Dermis blood vessel endothelial cell (primary cell): ENCODE measurements around the gene GPR183. TPM values are rescaled to one million over a fixed set of nuclear protein-coding genes. Genes with fewer than 3 reads are reported as not detected.
"Not testable (repeated sequence)": the region's sequence is repeated elsewhere in the genome, so short reads cannot be mapped to it uniquely, and the experiment has no call there.

Experiments
- DNase-seq: peaks from one replicate; pipeline ENCODE4 v3.0.0; 2010
- total RNA-seq: library from RNA; depleted of rRNA; stranded (reverse); fragments of >200 nt; gene quantifications from 2 replicates; pipeline ENCODE4 v1.2.3, GENCODE V29; 2014

The GPR183 gene
- total RNA-seq, 1 donor from 2014 or later, result 0.34 TPM

DNA sequence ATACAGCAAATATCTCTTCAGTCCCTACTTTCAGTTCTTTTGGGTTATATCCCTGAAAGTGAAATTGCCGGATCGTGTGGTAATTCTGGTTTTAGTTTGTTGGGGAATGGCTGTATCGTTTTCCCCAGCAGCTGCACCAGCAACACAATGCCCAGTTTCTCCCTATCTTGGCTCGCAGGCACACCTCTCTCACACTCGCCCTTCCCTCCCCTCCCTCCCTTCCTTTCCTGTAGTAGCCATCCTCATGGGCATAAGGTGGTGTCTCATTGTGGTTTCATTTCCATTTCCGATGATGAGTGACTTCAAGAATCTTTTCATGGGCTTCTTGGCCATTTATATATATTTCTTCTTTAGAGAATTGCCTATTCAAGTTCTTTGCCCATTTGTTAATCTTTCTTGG lies 40.4 kb downstream of the GPR183 start:
- no peak for DNase-seq

DNA sequence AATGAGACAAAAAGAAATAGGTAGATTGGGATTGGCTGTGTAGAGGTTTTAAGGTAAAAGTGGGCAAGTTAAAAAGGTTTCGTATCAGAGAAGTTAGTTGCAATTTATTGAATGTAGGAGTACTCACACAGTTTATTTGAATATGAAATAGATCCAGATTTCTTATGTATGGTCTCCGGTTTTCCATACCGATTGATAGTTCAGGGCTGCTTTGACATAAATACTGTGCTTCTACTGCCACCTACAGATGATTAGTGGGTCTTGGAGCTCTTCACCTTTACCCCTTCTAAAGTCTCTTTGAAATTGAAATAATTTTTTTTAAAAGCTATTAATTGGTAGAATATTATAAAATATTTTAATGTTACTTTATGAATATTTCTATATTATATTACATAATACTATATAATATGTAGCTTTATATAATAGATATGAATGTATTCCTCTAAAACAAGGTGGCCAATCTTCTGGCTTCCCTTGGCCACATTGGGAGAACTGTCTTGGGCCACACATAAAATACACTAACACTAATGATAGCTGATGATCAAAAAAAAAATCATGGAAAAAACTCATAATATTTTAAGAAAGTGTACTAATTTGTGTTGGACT lies 41.3 kb downstream of the GPR183 start:
- peak; percentile 82 for DNase-seq

DNA sequence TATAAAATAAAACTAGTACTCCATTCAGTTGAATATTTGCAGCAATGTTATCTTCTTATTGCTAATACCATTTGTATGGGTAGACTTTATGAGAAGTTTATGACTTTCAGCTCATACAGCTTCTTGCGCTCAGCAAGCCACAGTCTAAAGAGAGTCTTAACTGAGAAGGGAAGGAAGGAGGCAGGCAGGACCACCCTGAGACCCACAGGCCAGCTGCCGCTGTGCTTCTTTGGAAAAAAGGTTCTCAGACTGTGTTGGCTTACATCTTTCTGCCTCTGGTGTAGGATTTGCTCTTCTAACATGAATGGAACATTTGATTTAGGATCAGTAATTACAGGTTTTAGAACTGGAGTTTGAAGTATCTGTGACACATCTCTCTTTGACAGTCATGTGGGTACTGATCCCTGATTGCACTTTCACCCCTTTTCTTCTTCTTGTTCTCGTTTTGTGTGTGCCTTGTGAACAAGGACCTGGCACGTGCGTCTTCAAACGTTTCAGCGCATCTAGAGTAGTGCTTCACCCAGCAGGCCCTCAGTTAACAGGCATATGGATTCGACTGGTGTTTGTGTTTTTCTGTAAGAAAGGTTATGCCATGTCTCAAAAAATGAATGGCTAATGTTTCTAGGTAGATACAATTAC lies 41.9 kb downstream of the GPR183 start:
- no peak for DNase-seq

DNA sequence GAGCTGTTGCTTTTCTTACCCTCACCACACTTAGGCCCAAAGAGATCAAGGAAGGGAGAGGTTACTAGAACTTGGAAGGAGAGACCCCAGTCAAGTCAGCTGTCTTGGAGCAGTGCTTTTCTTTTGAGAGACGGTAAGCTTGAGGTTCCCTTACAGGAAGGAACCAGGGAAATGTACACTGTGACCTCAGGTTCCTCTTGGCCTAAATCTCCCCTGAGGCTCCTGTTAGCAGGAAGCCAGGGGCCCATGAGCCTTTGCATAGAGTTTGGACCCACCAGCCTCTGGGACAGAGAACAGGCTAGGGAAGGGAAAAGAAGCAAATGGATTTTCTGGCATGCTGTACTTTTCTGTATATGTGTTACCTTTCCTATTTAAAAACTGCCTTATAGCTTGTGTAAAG lies 43.1 kb downstream of the GPR183 start:
- peak; percentile 37 for DNase-seq

DNA sequence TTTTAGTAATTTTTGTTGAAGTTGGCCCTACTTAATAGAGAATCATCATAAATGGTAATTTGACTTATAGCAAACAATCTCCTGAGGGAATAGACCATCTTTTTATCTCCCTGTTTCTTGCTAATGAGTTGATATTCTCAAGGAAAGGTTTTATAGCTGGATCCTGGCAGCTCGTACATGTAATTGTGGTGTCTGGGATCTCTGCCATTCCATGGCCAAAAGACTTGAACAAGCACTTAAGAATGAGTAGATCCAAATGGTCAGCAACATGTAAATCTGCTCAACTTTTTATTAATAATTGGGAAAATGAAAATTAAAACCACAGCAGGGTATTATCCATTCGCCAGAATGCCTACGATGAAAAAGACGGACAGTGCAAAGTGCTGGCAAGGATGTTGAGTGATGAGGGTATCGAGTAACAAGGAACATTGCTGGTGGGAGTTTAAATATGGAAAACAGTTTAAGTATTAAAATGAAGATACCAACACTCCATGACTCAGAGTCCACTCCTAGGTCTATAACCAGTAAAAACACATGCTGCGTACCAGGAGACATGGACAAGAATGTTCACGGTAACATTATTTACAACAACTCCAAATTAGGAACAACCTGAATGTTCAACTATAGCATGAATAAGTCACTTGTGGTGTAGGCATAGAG lies 43.9 kb downstream of the GPR183 start:
- no peak for DNase-seq

DNA sequence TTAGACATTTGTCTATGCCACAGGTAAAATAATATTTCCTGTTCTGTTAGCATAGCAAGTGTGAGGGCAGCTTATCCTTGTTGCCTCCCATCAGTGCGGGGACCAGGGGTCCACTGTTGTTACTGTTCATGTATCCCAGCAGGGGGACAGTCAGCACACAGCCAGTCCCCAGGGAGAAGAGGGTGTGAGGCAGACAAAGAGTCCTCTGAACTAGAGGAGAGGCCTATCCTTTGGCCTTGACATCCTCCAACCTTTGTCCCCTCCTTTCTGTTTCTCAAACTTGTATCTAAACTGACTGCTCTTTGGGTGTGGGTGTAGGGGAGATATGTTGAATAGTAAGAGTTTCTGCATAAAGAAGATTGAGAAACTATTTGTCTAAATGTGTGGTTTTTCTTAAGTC lies 46.1 kb downstream of the GPR183 start:
- no peak for DNase-seq

DNA sequence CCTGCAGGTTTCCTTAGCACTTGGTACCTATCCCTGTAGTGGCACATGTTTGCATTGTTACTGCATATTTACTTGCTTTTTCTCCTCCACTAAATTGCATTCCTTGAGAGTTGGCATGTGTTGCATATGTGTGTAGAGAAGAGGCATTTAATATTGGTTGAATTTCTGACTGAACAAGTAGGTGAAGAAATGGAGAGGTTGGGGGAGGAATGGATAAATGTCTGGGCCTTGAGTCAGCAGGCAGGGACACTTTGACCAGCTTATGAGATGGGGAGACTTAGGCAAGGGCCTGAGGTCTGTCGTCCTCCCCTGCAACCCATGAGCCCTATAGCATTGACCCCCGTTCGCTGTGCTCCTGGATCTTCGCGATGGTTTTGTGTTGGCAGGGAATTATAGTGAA lies 47.0 kb downstream of the GPR183 start:
- DNase-seq, result no peak

DNA sequence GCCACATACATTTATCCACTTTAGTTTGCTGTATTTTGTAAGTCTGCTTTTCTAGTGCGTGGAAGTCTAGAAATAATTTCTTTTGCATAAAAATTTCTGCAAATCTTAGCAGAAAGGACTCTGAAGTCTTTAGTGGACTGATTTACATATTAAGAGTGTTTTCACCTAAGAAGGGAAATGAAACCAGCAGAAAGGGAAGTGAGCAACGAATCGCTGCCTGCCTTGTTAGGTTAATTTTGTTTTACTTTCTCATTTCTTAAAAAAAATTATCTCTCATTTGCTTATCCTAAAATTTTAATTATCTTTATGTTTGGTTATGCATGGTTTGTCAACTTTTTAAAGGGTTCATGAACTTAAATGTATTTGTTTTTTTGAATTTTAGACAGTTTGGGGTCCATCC lies 48.3 kb downstream of the GPR183 start:
- no peak for DNase-seq

DNA sequence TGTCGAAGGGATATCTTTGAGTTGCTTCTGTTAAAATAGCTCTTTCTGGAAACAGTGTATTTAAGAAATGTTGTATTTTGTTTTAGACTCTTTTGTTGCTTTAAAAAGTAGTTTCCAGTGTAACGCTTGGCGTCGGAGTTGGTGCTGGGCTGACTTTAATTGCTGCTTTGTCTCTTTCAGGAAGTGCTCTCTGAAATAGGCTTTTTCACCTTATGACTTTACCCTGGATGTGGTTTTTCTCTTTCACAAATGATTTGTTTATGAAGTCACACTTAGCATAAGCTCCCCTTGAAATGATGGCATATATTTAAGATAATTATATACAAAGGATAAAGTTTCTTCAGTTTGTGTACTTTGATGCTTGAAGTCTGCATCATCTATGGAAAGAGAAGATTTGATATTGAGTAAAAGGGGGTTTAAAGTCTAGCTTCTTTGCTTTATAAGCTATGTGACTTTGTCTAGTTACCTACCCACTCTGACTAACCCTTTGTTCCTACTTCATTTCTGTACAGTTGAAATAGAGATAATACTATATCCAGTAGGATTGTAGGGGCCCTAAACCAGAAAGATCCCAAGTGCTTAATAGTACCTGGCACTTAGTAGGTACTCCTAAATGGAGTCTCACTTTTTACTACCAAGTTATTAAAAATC lies 48.9 kb downstream of the GPR183 start, which contains the start of gene GPR18:
GPR18 (minus strand) TSS at position 170 of the 651 bp plus-strand sequence. CDS start 2,507 bp downstream, outside the sequence.
- peak; percentile 17 for DNase-seq

DNA sequence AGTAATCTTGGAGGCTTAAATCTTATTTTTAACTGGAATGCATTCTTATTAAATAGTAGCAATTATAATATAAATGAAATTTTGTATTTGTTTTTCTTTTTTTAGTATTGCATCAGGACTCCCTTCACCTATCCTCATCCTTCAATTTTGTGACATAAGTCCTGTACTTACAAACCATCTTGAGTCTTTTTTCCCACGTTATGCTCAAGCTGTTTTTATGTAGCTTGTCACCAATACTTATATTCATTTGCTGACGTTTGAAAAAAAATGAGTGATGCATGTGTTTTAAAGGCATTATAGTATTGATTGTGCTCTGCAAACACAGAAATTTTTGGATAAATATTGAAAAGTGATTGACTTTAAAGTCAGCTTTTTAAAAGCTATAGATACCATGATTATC lies 49.9 kb downstream of the GPR183 start:
- no peak for DNase-seq

DNA sequence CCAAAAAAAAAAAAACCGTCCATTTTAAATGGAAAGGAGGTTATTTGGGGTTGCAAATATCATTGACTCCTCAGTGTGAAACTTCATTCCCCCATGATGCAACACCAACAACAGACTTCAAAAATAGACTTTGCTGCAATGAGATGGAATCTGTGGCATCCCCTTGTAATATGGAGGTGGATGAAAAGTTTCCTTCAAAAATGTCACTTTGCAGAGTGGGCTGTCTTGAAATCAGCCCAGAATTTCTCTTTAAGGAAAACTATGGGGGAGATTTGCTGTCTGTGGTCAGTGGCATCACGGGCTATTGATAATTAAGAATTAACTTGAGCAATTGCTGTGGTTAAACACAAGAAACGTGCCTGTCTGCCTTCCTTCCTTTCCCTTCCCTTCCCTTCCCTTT lies 50.5 kb downstream of the GPR183 start:
- DNase-seq, result no peak

DNA sequence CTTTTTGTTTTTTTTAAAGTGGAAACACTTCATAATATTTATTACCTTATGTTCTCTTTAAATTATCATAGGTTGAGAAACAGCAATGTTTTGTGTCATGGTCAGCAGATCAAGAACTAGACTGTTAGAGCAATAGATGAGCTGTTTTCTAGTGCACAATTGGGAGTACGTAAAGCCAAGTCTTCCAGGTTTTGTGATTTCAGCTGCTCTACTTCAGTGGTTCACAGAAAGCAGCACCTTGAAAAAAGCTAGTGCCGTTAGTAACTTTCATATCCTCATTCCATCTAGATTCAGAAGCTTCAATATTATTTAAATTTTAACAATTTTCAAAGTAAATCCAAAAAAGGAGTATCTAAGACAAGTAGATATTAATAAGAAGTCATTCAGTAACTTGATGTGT lies 50.9 kb downstream of the GPR183 start:
- DNase-seq, result no peak

DNA sequence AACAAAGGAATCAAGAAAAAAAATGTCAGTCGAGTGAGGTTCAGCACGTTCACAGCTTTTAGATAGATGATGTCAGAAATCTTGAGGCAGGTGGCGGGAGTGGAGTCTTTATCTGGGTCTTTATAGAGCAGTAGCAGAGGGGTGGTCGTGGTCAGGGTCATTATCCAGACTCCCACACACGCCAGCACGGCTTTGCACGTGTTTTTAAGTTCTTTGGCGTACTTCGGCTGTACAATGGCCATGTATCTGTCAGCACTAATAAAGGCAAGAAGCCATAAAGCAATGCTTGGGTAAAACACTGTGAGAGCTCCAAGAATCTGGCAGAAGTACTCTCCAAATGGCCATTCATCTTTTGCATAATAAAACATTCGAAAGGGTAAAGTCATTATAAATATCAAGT lies 51.9 kb downstream of the GPR183 start:
- no peak for DNase-seq

DNA sequence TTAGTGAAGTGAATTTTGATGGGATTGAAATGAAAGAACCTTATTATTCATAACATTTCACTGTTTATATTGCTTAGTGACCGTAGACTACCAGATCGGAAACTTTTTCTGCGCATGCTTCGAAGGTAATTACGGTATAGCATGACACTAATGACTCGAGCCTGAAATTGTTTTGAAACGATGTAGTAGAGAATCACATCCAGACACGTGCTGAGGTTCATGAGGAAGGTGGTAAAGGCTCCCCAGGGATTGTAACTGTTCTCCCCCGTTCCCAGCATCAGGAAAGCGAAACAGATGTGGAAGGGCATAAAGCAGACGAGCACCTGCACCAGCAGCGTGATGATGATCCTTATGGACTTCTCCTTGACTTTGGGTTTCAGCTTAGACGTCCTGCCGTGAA lies 52.4 kb downstream of the GPR183 start:
- DNase-seq, result no peak

DNA sequence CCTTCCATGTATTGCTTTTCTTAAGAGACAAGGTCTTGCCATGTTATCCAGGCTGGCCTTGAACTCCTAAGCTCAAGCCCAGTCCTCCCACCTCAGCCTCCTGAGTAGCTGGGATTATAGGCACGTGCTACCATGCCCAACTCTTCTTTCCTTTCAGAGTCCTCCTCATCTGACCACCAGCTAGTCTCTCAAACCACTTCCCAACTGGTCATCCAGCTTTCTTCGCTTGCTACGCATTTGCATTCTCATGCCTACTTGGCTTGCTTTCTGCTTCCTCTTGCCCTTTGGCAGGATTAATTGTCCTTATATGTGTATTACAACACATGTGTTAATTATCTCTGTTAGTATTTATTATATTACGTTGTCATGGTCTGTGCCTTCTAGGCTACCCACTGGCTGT lies 55.3 kb downstream of the GPR183 start:
- no peak for DNase-seq

DNA sequence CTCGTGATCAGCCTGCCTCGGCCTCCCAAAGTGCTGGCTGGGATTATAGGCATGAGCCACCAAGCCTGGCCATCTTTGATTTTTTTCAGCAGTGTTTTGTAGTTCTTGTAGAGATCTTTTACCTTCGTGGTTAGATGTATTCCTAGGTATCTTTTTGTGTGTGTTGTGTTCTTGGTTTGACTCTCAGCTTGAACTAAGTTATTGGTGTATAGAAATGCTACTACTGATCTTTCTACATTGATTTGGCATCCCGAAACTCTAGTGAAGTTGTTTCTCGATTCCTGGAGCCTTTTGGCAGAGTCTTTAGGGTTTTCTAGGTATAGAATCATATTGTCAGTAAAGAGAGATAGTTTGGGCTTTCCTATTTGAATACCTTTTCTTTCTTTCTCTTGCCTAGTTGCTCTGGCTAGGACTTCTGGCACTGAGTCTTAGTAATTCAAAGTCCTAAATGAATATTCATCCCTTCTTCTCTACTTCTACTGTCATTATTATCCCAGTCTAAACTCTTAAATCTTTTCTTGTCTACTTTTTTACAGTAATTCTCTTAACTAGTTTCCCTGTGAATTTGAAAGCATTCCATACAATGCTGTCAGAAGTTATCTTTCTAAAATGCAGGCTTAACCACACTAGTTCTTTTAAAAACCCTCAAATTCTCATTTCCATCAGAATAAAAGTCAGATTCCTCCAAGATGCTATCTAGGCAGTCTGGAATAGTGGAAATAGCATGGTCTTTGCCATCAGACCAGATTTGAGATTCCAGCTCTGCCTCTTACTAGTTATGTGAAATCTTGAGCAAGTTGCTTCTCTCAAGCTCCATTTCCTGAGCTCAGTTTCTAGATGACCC lies 56.0 kb downstream of the GPR183 start:
- no peak for DNase-seq

DNA sequence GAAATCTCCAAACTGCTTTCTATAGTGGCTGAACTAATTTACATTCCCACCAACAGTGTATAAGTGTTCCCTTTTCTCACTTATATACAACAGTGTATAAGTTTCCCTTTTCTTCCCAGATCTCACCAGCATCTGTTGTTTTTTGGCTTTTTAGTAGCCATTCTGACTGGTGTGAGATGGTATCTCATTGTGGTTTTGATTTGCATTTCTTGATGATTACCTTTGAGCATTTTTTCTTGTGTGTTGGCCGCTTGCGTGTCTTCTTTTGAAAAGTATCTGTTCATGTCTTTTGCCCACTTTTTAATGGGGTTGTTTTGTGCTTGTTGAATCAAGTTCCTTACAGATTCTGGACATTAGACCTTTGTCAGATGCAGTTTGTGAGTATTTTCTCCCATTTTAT lies 57.6 kb downstream of the GPR183 start:
- DNase-seq, result not testable (repeated sequence)

DNA sequence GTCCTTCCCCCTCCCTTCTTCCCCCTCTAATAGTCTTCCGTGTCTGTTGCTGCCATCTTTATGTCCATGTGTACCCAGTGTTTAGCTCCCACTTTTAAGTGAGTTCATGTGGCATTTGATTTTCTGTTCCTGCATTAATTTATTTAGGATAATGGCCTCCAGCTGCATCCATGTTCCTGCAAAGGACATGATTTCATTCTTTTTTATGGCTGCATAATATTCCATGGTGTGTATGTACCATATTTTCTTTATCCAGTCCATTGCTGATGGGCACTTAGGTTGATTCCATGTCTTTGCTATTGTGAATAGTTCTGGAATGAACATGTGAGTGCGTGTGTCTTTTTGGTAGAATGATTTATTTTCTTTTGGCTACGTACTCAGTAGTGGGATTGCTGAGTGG lies 58.0 kb downstream of the GPR183 start:
- DNase-seq, result not testable (repeated sequence)

DNA sequence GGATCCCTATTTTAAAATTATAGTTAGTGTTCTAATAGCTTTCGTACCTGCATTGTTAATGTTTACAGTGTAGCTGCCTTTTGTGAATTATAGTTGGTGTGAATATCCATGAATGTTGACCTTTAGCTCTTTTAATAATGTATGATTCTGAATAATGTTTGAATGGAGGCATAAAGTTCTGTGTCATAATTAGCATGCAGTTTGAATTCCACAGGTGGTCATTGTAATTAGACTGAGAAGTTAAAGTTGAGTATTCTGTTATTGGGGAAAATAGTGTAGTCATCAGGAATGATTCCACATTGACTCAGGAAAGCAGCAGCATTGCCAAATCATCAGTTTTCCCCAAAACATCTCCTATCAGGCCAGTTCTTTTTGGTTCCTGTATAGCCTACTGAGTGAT lies 61.1 kb downstream of the GPR183 start:
- no peak for DNase-seq
